ENCODE measurements around the gene CYB561D2. TPM values are rescaled to one million over a fixed set of nuclear protein-coding genes. Genes with fewer than 3 reads are reported as not detected.

Gene CYB561D2
- total RNA-seq, 1 donor from 2014 or later = 38.5 TPM

DNA sequence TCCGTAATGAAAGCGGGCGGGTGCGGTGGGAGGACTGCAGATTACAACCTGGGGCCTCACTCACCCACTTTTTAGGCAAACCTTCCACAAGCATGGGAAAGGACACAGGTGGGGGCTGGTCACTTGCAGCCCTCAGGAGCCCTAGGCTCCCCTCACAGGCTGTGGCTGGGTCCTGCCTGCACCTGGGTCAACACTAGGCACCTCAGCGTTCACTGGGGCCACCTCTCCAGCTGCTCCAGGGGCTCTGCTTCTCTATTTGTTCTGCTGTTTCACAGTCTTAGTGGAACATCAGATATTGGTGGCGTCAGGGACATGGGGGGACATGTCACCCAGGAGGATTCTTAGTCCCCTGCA, 38.7 kb downstream of the CYB561D2 start:
- no peak overlapping the region for H3K4me3 ChIP-seq (ENCODE audit: low read depth, low read length)
- DNase-seq (ENCODE audit: low read depth) = no peak
- TF ChIP-seq, protein P1, sequence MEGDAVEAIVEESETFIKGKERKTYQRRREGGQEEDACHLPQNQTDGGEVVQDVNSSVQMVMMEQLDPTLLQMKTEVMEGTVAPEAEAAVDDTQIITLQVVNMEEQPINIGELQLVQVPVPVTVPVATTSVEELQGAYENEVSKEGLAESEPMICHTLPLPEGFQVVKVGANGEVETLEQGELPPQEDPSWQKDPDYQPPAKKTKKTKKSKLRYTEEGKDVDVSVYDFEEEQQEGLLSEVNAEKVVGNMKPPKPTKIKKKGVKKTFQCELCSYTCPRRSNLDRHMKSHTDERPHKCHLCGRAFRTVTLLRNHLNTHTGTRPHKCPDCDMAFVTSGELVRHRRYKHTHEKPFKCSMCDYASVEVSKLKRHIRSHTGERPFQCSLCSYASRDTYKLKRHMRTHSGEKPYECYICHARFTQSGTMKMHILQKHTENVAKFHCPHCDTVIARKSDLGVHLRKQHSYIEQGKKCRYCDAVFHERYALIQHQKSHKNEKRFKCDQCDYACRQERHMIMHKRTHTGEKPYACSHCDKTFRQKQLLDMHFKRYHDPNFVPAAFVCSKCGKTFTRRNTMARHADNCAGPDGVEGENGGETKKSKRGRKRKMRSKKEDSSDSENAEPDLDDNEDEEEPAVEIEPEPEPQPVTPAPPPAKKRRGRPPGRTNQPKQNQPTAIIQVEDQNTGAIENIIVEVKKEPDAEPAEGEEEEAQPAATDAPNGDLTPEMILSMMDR (conservative IDR thresholded peaks at IDR 0.05; ENCODE audit: low read depth, low read length) = no peak

DNA sequence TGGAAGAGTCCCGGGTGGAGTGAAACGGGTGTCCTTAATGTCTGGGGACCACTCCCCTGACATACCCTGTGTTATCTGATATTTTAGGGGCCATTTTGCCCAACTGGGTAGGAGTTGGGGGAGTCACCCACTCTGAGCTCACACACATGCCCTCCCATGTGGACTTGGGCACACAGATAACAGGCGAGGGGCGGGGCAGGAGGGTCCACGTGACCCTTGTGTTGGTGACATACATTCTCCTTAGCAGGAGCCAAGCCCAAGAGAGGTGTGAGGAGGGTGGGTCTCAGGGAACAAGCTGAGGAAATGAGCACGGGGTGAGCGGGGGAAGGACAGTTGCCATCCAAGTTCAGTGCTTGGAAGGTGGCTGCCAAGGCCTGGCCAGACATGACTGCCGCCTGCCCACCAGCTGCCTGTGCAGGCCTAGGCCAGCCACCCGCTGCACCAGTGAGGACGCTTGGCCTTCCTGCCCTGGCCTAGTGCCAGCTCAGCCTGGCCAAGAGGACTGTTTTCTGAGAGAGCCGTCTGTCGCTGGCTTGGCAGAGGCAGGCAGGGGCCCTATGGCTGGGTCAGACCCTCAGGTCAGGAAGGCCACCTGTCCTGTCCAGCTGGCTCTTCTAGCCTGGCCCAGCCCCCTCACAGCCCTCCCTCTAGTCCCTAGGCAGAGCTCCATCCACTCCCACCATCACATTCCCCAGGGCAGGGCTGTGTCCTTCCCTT, 40.0 kb downstream of the CYB561D2 start:
- H3K4me3 ChIP-seq (ENCODE audit: low read depth, low read length) = no peak overlapping the region
- TF ChIP-seq, protein P1 (conservative IDR thresholded peaks at IDR 0.05; ENCODE audit: low read depth, low read length) = no peak
- DNase-seq (ENCODE audit: low read depth) = no peak

GRCh38 chr3:50392101-50392715, 41.5 kb downstream of the CYB561D2 start:
- TF ChIP-seq, protein P1 (conservative IDR thresholded peaks at IDR 0.05; ENCODE audit: low read depth, low read length) = no peak
- H3K4me3 ChIP-seq (ENCODE audit: low read depth, low read length) = no peak overlapping the region
- no peak for DNase-seq (ENCODE audit: low read depth)

GRCh38 chr3:50393061-50393460, 42.4 kb downstream of the CYB561D2 start:
- DNase-seq (ENCODE audit: low read depth) = no peak
- TF ChIP-seq, protein P1 (conservative IDR thresholded peaks at IDR 0.05; ENCODE audit: low read depth, low read length) = no peak
- no peak overlapping the region for H3K4me3 ChIP-seq (ENCODE audit: low read depth, low read length)

GRCh38 chr3:50395070-50395860, 44.6 kb downstream of the CYB561D2 start:
- no peak overlapping the region for H3K4me3 ChIP-seq (ENCODE audit: low read depth, low read length)
- TF ChIP-seq, protein P1 (conservative IDR thresholded peaks at IDR 0.05; ENCODE audit: low read depth, low read length) = no peak
- DNase-seq (ENCODE audit: low read depth) = no peak

DNA sequence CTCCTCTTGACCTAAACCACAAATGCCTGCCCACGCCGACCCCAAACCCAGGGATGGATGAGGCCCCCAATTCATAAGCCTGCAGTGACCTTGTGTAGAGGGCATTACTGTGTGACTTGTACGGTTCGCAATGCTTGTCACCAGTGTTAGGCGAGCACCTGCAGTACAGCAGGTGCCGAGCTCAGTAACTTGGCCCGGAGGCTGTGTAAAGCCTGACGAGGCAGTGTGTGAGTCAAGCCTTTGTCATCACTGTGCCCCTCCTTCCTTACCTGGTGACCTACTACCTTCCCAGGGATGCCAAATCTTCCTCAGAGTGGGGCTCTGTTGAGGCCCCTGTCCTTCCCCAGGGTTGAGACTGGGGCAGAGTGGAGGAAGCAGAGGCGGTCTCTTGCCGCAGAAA, 45.8 kb downstream of the CYB561D2 start:
- H3K4me3 ChIP-seq (ENCODE audit: low read depth, low read length) = no peak overlapping the region
- TF ChIP-seq, protein P1 (conservative IDR thresholded peaks at IDR 0.05; ENCODE audit: low read depth, low read length) = no peak
- no peak for DNase-seq (ENCODE audit: low read depth)

Measured in epithelial cell of proximal tubule (primary cell).